ENCODE results near the gene LRRC57. TPM values are rescaled to one million over a fixed set of nuclear protein-coding genes. Genes with fewer than 3 reads are reported as not detected.

LRRC57 gene
- 17.2 TPM for polyA plus RNA-seq (2013, experiment 1 of 2)
- polyA plus RNA-seq (2013, experiment 2 of 2): 14.2 TPM

- Histone ChIP-seq H3K27ac (ENCODE audit: low read depth, low read length, severe bottlenecking) (peak within 1 kb of the TSS; percentile 52), H3K36me3 (ENCODE audit: control insufficient read depth, insufficient read depth, low read length) (peaks cover 29% of the 10 kb centered on the region), H3K9me3 (ENCODE audit: control insufficient read depth, low read length) (no peaks in the 10 kb centered on the region), H3K4me1 (ENCODE audit: control insufficient read depth, insufficient read depth, low read length, poor library complexity, severe bottlenecking) (peaks cover 12% of the 10 kb centered on the region), H3K4me3 (ENCODE audit: extremely low read depth, insufficient read depth, low read length, poor library complexity, severe bottlenecking) (peak within 1 kb of the TSS; percentile 91)
- WGBS, 2 experiments (ENCODE audit: insufficient coverage in 2 of 2): 0% methylated on average over 62 to 65 of the region's 71 CpGs
Observed at GRCh38 chr15:42548249-42549031, at the start of gene LRRC57, which contains the start of gene HAUS2. LRRC57 (minus strand) TSS chr15:42548793; CDS start chr15:42548434, 359 bp downstream. HAUS2 (plus strand) TSS chr15:42548838; CDS start chr15:42548873, 35 bp downstream.

- H3K36me3 ChIP-seq (ENCODE audit: control insufficient read depth, insufficient read depth, low read length): peaks cover 2% of the 10 kb centered on the region
- H3K9me3 ChIP-seq (ENCODE audit: control insufficient read depth, low read length): peaks cover 6% of the 10 kb centered on the region
- WGBS, 2 experiments (ENCODE audit: insufficient coverage in 2 of 2): 85 to 97% methylated on average over 3 to 4 of the region's 4 CpGs
- no peak overlapping the region for H3K4me3 ChIP-seq (ENCODE audit: extremely low read depth, insufficient read depth, low read length, poor library complexity, severe bottlenecking)
- H3K4me1 ChIP-seq (ENCODE audit: control insufficient read depth, insufficient read depth, low read length, poor library complexity, severe bottlenecking): peaks cover 2% of the 10 kb centered on the region
- no peak overlapping the region for H3K27ac ChIP-seq (ENCODE audit: low read depth, low read length, severe bottlenecking)
Observed at GRCh38 chr15:42595626-42596240, 47.1 kb upstream of the LRRC57 start.

GRCh38 chr15:42594095-42594494 lies 45.5 kb upstream of the LRRC57 start:
- Histone ChIP-seq H3K27ac (ENCODE audit: low read depth, low read length, severe bottlenecking) (no peak overlapping the region), H3K9me3 (ENCODE audit: control insufficient read depth, low read length) (no peaks in the 10 kb centered on the region), H3K4me1 (ENCODE audit: control insufficient read depth, insufficient read depth, low read length, poor library complexity, severe bottlenecking) (peaks cover 2% of the 10 kb centered on the region), H3K4me3 (ENCODE audit: extremely low read depth, insufficient read depth, low read length, poor library complexity, severe bottlenecking) (no peak overlapping the region), H3K36me3 (ENCODE audit: control insufficient read depth, insufficient read depth, low read length) (no peaks in the 10 kb centered on the region)
- 97 to 100% methylated on average over 3 to 4 of the region's 5 CpGs for WGBS, 2 experiments (ENCODE audit: insufficient coverage in 2 of 2)

GRCh38 chr15:42593143-42593542 lies 44.5 kb upstream of the LRRC57 start:
- peaks cover 2% of the 10 kb centered on the region for H3K4me1 ChIP-seq (ENCODE audit: control insufficient read depth, insufficient read depth, low read length, poor library complexity, severe bottlenecking)
- H3K27ac ChIP-seq (ENCODE audit: low read depth, low read length, severe bottlenecking): no peak overlapping the region
- no peaks in the 10 kb centered on the region for H3K9me3 ChIP-seq (ENCODE audit: control insufficient read depth, low read length)
- H3K4me3 ChIP-seq (ENCODE audit: extremely low read depth, insufficient read depth, low read length, poor library complexity, severe bottlenecking): no peak overlapping the region
- no peaks in the 10 kb centered on the region for H3K36me3 ChIP-seq (ENCODE audit: control insufficient read depth, insufficient read depth, low read length)
- WGBS, 2 experiments (ENCODE audit: insufficient coverage in 2 of 2): no CpG with 5 or more reads among the region's 4 CpGs

GRCh38 chr15:42592716-42593115 lies 44.1 kb upstream of the LRRC57 start:
- no peaks in the 10 kb centered on the region for H3K36me3 ChIP-seq (ENCODE audit: control insufficient read depth, insufficient read depth, low read length)
- H3K4me1 ChIP-seq (ENCODE audit: control insufficient read depth, insufficient read depth, low read length, poor library complexity, severe bottlenecking): peaks cover 2% of the 10 kb centered on the region
- no peaks in the 10 kb centered on the region for H3K9me3 ChIP-seq (ENCODE audit: control insufficient read depth, low read length)
- no peak overlapping the region for H3K27ac ChIP-seq (ENCODE audit: low read depth, low read length, severe bottlenecking)
- no peak overlapping the region for H3K4me3 ChIP-seq (ENCODE audit: extremely low read depth, insufficient read depth, low read length, poor library complexity, severe bottlenecking)
- WGBS, 2 experiments (ENCODE audit: insufficient coverage in 2 of 2): 100% methylated on average over 3 of the region's 3 CpGs

- H3K9me3 ChIP-seq (ENCODE audit: control insufficient read depth, low read length): no peaks in the 10 kb centered on the region
- H3K4me1 ChIP-seq (ENCODE audit: control insufficient read depth, insufficient read depth, low read length, poor library complexity, severe bottlenecking): peaks cover 2% of the 10 kb centered on the region
- 81 to 97% methylated on average over 6 to 7 of the region's 10 CpGs for WGBS, 2 experiments (ENCODE audit: insufficient coverage in 2 of 2)
- peaks cover under 1% of the 10 kb centered on the region for H3K36me3 ChIP-seq (ENCODE audit: control insufficient read depth, insufficient read depth, low read length)
- no peak overlapping the region for H3K27ac ChIP-seq (ENCODE audit: low read depth, low read length, severe bottlenecking)
- H3K4me3 ChIP-seq (ENCODE audit: extremely low read depth, insufficient read depth, low read length, poor library complexity, severe bottlenecking): no peak overlapping the region
Observed at GRCh38 chr15:42591238-42591934, 42.8 kb upstream of the LRRC57 start.

- Histone ChIP-seq H3K9me3 (ENCODE audit: control insufficient read depth, low read length) (no peaks in the 10 kb centered on the region), H3K27ac (ENCODE audit: low read depth, low read length, severe bottlenecking) (no peak overlapping the region), H3K36me3 (ENCODE audit: control insufficient read depth, insufficient read depth, low read length) (peaks cover 7% of the 10 kb centered on the region), H3K4me1 (ENCODE audit: control insufficient read depth, insufficient read depth, low read length, poor library complexity, severe bottlenecking) (peaks cover 2% of the 10 kb centered on the region), H3K4me3 (ENCODE audit: extremely low read depth, insufficient read depth, low read length, poor library complexity, severe bottlenecking) (no peak overlapping the region)
- 95 to 100% methylated on average over 4 of the region's 5 CpGs for WGBS, 2 experiments (ENCODE audit: insufficient coverage in 2 of 2)
Observed at GRCh38 chr15:42590619-42591237, 42.1 kb upstream of the LRRC57 start.

- Histone ChIP-seq H3K4me3 (ENCODE audit: extremely low read depth, insufficient read depth, low read length, poor library complexity, severe bottlenecking) (no peak overlapping the region), H3K27ac (ENCODE audit: low read depth, low read length, severe bottlenecking) (peak overlapping the region; percentile 46), H3K4me1 (ENCODE audit: control insufficient read depth, insufficient read depth, low read length, poor library complexity, severe bottlenecking) (peaks cover 25% of the 10 kb centered on the region), H3K9me3 (ENCODE audit: control insufficient read depth, low read length) (no peaks in the 10 kb centered on the region), H3K36me3 (ENCODE audit: control insufficient read depth, insufficient read depth, low read length) (peaks cover 7% of the 10 kb centered on the region)
- 40% methylated on average over 1 of the region's 4 CpGs; no CpG with 5 or more reads in 1 of the 2 experiments for WGBS, 2 experiments (ENCODE audit: insufficient coverage in 2 of 2)
Observed at GRCh38 chr15:42584031-42584765, 35.6 kb upstream of the LRRC57 start.

GRCh38 chr15:42582569-42583375 lies 34.2 kb upstream of the LRRC57 start:
- no peak overlapping the region for H3K4me3 ChIP-seq (ENCODE audit: extremely low read depth, insufficient read depth, low read length, poor library complexity, severe bottlenecking)
- H3K36me3 ChIP-seq (ENCODE audit: control insufficient read depth, insufficient read depth, low read length): peaks cover 7% of the 10 kb centered on the region
- H3K9me3 ChIP-seq (ENCODE audit: control insufficient read depth, low read length): no peaks in the 10 kb centered on the region
- WGBS, 2 experiments (ENCODE audit: insufficient coverage in 2 of 2): 89 to 92% methylated on average over 6 to 7 of the region's 8 CpGs
- H3K27ac ChIP-seq (ENCODE audit: low read depth, low read length, severe bottlenecking): no peak overlapping the region
- H3K4me1 ChIP-seq (ENCODE audit: control insufficient read depth, insufficient read depth, low read length, poor library complexity, severe bottlenecking): peaks cover 25% of the 10 kb centered on the region
